HEK293 (cell line): Measurements from ENCODE around the gene POLE3.
A peak's percentile ranks its signal among the peaks of the same experiment; 100 is the strongest.

Source experiments
- CTCF ChIA-PET: fragments of 350-600 bp; formaldehyde crosslinking; extraction: SDS; loops from one replicate; lab custom pipeline; 2021; ENCODE audit warnings: antibody characterized with exemption; lab: Yijun Ruan, JAX
- POLR2A ChIA-PET: fragments of 300-600 bp; formaldehyde crosslinking; extraction: SDS; loops from one replicate; lab custom pipeline; 2020; ENCODE audit warnings: antibody characterized with exemption, inconsistent platforms; lab: Yijun Ruan, JAX
- H3K27ac ChIP-seq: fragments of 200-500 bp; sonication (Bioruptor generic); 2 replicates; pipeline ENCODE4 v1.5.1; 2014; ENCODE audit warnings: low read depth, low read length, control low read depth, inconsistent platforms; ENCODE audit errors: extremely low read depth
- H3K36me3 ChIP-seq, 2 experiments: fragments of 200-500 bp in 1 of 2; sonication (Bioruptor generic) in 1 of 2; 1 replicate in 1 of 2; 2 replicates in 1 of 2; pipeline ENCODE4 v1.5.1; 2014 to 2017; ENCODE audit warnings: inconsistent platforms in 2 of 2, low read length in 2 of 2; ENCODE audit not compliant: control insufficient read depth in 2 of 2, insufficient read depth in 1 of 2
- H3K4me1 ChIP-seq: fragments of 200-500 bp; sonication (Bioruptor generic); 2 replicates; pipeline ENCODE4 v1.5.1; 2014; ENCODE audit warnings: mild to moderate bottlenecking, low read length, inconsistent platforms; ENCODE audit not compliant: control insufficient read depth, insufficient read depth
- H3K4me3 ChIP-seq: 2 replicates; pipeline ENCODE4 v1.5.1; 2011; ENCODE audit warnings: low read depth, mild to moderate bottlenecking, control low read depth, low read length, moderate library complexity
- H3K9me3 ChIP-seq: fragments of 200-500 bp; sonication (Bioruptor generic); 2 replicates; pipeline ENCODE4 v1.5.1; 2014; ENCODE audit warnings: low read depth, low read length, inconsistent platforms; ENCODE audit not compliant: control insufficient read depth, insufficient read depth
- KLF1 ChIP-seq: fragments of 450-650 bp; formaldehyde crosslinking; IDR thresholded peaks from 2 replicates; pipeline ENCODE4 v1.5.1; 2016; ENCODE audit warnings: missing biosample characterization, missing genetic modification characterization
- PRDM10 ChIP-seq: fragments of 450-650 bp; formaldehyde crosslinking; IDR thresholded peaks from 2 replicates; pipeline ENCODE4 v1.5.1; 2016; ENCODE audit warnings: missing biosample characterization, missing genetic modification characterization
- ZNF133 ChIP-seq: fragments of 450-650 bp; formaldehyde crosslinking; IDR thresholded peaks from 2 replicates; pipeline ENCODE4 v1.5.1; 2016; ENCODE audit warnings: missing biosample characterization, missing genetic modification characterization
- ZNF221 ChIP-seq: fragments of 450-650 bp; formaldehyde crosslinking; IDR thresholded peaks from 2 replicates; pipeline ENCODE4 v1.5.1; 2017; ENCODE audit warnings: missing biosample characterization, missing genetic modification characterization, borderline replicate concordance
- ZNF335 ChIP-seq: fragments of 450-650 bp; formaldehyde crosslinking; conservative IDR thresholded peaks from 2 replicates; pipeline ENCODE4 v1.5.1; 2016; ENCODE audit warnings: missing biosample characterization, missing genetic modification characterization
- ZNF449 ChIP-seq: fragments of 450-650 bp; formaldehyde crosslinking; IDR thresholded peaks from 2 replicates; pipeline ENCODE4 v1.5.1; 2017; ENCODE audit warnings: missing biosample characterization, mild to moderate bottlenecking, missing genetic modification characterization, moderate library complexity
- ZNF561 ChIP-seq: fragments of 450-650 bp; IDR thresholded peaks from 2 replicates; pipeline ENCODE4 v1.5.1; 2018; ENCODE audit warnings: missing biosample characterization, missing genetic modification characterization, borderline replicate concordance
- ZNF600 ChIP-seq: fragments of 450-650 bp; formaldehyde crosslinking; IDR thresholded peaks from 2 replicates; pipeline ENCODE4 v1.5.1; 2016; ENCODE audit warnings: missing biosample characterization, missing genetic modification characterization
- ZNF626 ChIP-seq: fragments of 450-650 bp; sonication (Bioruptor Pico); formaldehyde crosslinking; IDR thresholded peaks from 2 replicates; pipeline ENCODE4 v1.5.1; 2018; ENCODE audit warnings: missing biosample characterization, missing genetic modification characterization, inconsistent platforms
- ZSCAN18 ChIP-seq: fragments of 450-650 bp; formaldehyde crosslinking; IDR thresholded peaks from 2 replicates; pipeline ENCODE4 v1.5.1; 2016; ENCODE audit warnings: missing biosample characterization, missing genetic modification characterization
- ZSCAN23 ChIP-seq: fragments of 450-650 bp; formaldehyde crosslinking; IDR thresholded peaks from 2 replicates; pipeline ENCODE4 v1.5.1; 2016; ENCODE audit warnings: missing biosample characterization, missing genetic modification characterization

The POLE3 gene

GRCh38 chr9:113399646-113400200 lies 10.8 kb downstream of the POLE3 start:
- POLR2A ChIA-PET: interaction anchor here (0.7 to 3.3 kb wide), 8 partner anchors 11 to 125 kb away, joined by 3 to 44 read pairs (median 6); partner anchors contain the start of genes BSPRY, C9orf43, CDC26 and HDHD3
- no peaks in the 10 kb centered on the region for H3K9me3 ChIP-seq
- H3K27ac ChIP-seq: no peak overlapping the region

GRCh38 chr9:113398796-113399195 lies 11.7 kb downstream of the POLE3 start:
- Histone ChIP-seq H3K9me3 (no peaks in the 10 kb centered on the region), H3K27ac (no peak overlapping the region), H3K36me3 (peaks cover 0 to 6% of the 10 kb centered on the region in 2 experiments; a peak in 1 of 3 replicates), H3K4me3 (no peak overlapping the region), H3K4me1 (peaks cover 2% of the 10 kb centered on the region; the same call in 1 of the 2 replicates)
- ChIA-PET CTCF (interaction anchor here (0.6 to 1.0 kb wide), 3 partner anchors 90 to 530 kb away, joined by 3 to 4 read pairs (median 4); no protein-coding TSS in a partner anchor), POLR2A (interaction anchor here (0.7 to 2.8 kb wide), 7 partner anchors 9 to 123 kb away, joined by 3 to 9 read pairs (median 4); partner anchors contain the start of genes BSPRY, C9orf43, CDC26 and HDHD3)
- TF ChIP-seq ZSCAN23 (tag by site-specific recombination) (no peak), ZNF449 (tag by site-specific recombination) (0 out of 2 replicates have a peak, but pooled peaks have one; percentile 10), ZNF626 (tag by site-specific recombination) (no peak)
- TF ChIP-seq, all 188 proteins: peak for 1

More at GRCh38 chr9:113399646-113400200, 10.8 kb downstream of the POLE3 start:
- Histone ChIP-seq H3K4me1 (peaks cover 2% of the 10 kb centered on the region; the same call in 1 of the 2 replicates), H3K36me3 (peaks cover 0 to 6% of the 10 kb centered on the region in 2 experiments; a peak in 1 of 3 replicates)
- no peak for TF ChIP-seq ZNF221 (tag by site-specific recombination)
- TF ChIP-seq ZNF335 (tag by site-specific recombination): peak; percentile 17; the same call in 1 of the 2 replicates
- TF ChIP-seq, all 188 proteins: peak for 1
- no peak overlapping the region for H3K4me3 ChIP-seq
- CTCF ChIA-PET: interaction anchor here (1.3 to 2.6 kb wide), 4 partner anchors 13 to 88 kb away, joined by 4 to 13 read pairs (median 7); partner anchors contain the start of gene WDR31

DNA sequence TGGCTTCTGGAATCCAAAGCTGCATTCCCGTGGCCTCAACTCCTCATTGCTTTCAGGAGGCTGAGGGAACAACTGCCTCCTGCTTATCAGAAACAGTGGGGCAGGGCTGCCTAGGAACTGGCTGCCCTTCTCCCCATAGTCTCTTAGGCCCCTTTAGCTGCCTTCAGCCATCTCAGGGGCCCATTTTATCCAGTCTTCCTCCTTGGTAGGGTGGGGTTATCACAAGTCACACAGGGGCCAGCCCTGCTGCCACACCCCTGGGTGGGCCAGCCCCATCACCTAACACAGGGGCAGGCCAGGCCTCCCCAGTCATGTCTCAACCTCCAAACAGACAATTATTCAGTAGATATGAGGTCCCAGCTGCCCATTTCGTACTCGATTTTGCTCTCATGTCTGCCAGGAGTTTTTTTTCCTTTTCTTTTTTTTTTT lies 13.3 kb downstream of the POLE3 start:
- no peak for TF ChIP-seq ZNF561 (tag by site-specific recombination)
- TF ChIP-seq ZNF600 (tag by site-specific recombination): no peak
- peak; percentile 70 for TF ChIP-seq PRDM10 (tag by site-specific recombination)
- no peak for TF ChIP-seq ZSCAN18 (tag by site-specific recombination)
- TF ChIP-seq ZNF133: no peak
- peak; percentile 60 for TF ChIP-seq KLF1
- no peak overlapping the region for H3K4me3 ChIP-seq
- H3K36me3 ChIP-seq: peaks cover 0 to 18% of the 10 kb centered on the region in 2 experiments; a peak in 1 of 3 replicates
- H3K4me1 ChIP-seq: peaks cover 2% of the 10 kb centered on the region; the same call in 1 of the 2 replicates
- ChIA-PET CTCF (interaction anchor here (0.6 kb wide), 1 partner anchor 59 kb away, joined by 3 read pairs; no protein-coding TSS in a partner anchor), POLR2A (interaction anchor here (1.8 to 2.8 kb wide), 2 partner anchors 13 to 122 kb away, joined by 6 to 9 read pairs; partner anchors contain the start of genes C9orf43, CDC26, POLE3 and PRPF4)
- no peaks in the 10 kb centered on the region for H3K9me3 ChIP-seq
- H3K27ac ChIP-seq: no peak overlapping the region
